ENCODE data around the gene PLXDC2.

- TF ChIP-seq, protein P1, sequence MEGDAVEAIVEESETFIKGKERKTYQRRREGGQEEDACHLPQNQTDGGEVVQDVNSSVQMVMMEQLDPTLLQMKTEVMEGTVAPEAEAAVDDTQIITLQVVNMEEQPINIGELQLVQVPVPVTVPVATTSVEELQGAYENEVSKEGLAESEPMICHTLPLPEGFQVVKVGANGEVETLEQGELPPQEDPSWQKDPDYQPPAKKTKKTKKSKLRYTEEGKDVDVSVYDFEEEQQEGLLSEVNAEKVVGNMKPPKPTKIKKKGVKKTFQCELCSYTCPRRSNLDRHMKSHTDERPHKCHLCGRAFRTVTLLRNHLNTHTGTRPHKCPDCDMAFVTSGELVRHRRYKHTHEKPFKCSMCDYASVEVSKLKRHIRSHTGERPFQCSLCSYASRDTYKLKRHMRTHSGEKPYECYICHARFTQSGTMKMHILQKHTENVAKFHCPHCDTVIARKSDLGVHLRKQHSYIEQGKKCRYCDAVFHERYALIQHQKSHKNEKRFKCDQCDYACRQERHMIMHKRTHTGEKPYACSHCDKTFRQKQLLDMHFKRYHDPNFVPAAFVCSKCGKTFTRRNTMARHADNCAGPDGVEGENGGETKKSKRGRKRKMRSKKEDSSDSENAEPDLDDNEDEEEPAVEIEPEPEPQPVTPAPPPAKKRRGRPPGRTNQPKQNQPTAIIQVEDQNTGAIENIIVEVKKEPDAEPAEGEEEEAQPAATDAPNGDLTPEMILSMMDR (IDR thresholded peaks at IDR 0.05 in 2 of 3, conservative IDR thresholded peaks at IDR 0.05 in 1 of 3; ENCODE audit: borderline replicate concordance in 1 of 3, insufficient read depth in 1 of 3, low read depth in 2 of 3, low read length in 2 of 3) = no peak
- TF ChIP-seq, protein P2, sequence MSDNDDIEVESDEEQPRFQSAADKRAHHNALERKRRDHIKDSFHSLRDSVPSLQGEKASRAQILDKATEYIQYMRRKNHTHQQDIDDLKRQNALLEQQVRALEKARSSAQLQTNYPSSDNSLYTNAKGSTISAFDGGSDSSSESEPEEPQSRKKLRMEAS (IDR thresholded peaks at IDR 0.05) = no peak
- no peak for TF ChIP-seq REST (IDR thresholded peaks at IDR 0.05; ENCODE audit: low read depth)
- no peak for TF ChIP-seq EZH2 (IDR thresholded peaks at IDR 0.05)
- TF ChIP-seq ZNF274 (IDR thresholded peaks at IDR 0.05; ENCODE audit: low read depth, low read length) = no peak
- no peak for TF ChIP-seq EZH2phosphoT487 (IDR thresholded peaks at IDR 0.05; ENCODE audit: borderline replicate concordance)
- no peak for TF ChIP-seq POLR2AphosphoS5 (IDR thresholded peaks at IDR 0.05; ENCODE audit: low read depth, low read length)
- no peak for TF ChIP-seq POLR2A (IDR thresholded peaks at IDR 0.05; ENCODE audit: borderline replicate concordance, extremely low read depth, insufficient read depth, insufficient read length)
- TF ChIP-seq SP1 (IDR thresholded peaks at IDR 0.05; ENCODE audit: low read depth) = no peak
- TF ChIP-seq RAD21 (IDR thresholded peaks at IDR 0.05; ENCODE audit: low read depth) = no peak
- no peak for TF ChIP-seq ZFX (IDR thresholded peaks at IDR 0.05)
- TF ChIP-seq, protein P3, sequence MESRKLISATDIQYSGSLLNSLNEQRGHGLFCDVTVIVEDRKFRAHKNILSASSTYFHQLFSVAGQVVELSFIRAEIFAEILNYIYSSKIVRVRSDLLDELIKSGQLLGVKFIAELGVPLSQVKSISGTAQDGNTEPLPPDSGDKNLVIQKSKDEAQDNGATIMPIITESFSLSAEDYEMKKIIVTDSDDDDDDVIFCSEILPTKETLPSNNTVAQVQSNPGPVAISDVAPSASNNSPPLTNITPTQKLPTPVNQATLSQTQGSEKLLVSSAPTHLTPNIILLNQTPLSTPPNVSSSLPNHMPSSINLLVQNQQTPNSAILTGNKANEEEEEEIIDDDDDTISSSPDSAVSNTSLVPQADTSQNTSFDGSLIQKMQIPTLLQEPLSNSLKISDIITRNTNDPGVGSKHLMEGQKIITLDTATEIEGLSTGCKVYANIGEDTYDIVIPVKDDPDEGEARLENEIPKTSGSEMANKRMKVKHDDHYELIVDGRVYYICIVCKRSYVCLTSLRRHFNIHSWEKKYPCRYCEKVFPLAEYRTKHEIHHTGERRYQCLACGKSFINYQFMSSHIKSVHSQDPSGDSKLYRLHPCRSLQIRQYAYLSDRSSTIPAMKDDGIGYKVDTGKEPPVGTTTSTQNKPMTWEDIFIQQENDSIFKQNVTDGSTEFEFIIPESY (IDR thresholded peaks at IDR 0.05; ENCODE audit: extremely low read depth, insufficient replicate concordance, low read length) = no peak
- TF ChIP-seq YY1 (IDR thresholded peaks at IDR 0.05; ENCODE audit: extremely low read depth, insufficient replicate concordance, low read depth, low read length) = no peak
Observed at GRCh38 chr10:19782430-19783089, 33.7 kb upstream of the PLXDC2 start.

All from HCT116 (cell line).